HCEC 1CT (cell line): Measurements from ENCODE around the gene ENAH.

Source experiments
- DNase-seq: peaks from one replicate; pipeline ENCODE4 v3.0.0-alpha.2; 2017

The ENAH gene

DNA sequence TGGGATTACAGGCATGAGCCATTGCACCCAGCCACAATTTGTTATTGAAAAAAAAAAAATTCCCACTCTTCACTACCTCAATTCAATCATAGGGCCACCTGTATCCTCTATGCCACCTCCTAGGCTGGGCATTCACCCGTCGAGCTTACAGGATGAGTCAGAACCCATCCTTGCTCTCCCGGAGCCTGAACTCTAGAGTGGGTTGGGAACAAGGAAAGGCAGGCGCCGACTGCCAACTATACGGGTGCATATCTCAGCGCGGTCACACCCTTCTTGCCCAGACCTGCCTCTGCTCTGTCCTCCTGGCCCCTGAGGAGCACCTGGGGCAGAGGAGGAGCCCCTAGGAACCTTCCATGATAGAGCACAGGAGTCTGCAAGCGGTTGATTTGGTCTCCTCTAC, 203.7 kb downstream of the ENAH start:
- no peak for DNase-seq

DNA sequence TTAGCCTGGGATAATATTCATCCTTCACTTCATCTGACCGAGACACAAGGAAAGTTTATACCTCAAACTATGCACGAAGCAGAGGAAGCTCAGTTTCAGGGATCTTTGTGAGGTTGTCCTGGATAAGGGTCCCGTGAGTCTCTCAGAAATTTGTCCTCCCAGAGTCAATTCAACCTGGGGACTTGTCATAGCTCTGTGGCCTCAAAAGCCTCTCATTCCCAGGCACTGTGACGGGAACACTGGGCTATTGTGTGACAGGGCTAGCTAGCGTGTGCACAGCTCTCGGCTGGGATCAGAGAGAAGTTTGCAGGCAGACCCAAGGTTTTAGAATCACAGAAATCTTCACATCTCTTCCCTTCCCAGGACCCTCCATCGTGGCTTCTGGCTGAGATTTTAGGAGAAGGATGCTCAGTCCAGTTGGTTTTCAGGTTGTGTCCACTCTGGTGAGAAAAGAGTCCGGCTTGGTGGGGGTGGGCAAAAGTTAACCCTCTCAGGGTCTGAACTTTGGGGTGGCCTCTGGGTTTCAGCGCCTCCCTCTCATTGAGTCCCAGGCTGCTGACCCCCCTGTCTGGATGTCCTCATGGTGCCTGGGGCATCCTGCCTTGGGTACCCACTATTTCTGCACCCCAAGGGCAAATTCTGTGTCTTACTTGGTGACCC, 204.6 kb downstream of the ENAH start:
- no peak for DNase-seq

DNA sequence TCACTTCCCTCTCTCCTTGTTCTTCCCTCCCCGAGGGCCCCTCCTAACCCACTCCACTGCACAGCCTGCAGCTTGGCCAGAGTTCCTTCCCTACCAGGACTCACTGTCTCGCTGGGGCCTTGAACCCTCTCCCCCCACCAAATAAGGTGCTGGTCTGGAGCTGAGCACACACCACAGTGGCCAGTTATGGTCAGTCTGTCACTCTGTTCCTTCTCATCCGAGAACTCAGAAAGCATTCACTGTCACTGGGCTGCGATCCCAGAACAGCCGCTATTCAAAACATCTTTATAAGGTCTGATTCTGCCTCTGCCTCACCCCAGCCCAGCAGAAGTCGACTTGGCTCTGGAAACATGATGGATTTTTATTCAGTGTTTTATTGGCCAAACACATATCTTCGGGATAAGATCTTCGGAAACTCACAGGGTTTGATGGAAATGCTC, 205.3 kb downstream of the ENAH start:
- no peak for DNase-seq

- no peak for DNase-seq
These were observed 205.8 kb downstream of the ENAH start for GRCh38 chr1:225446981-225447615.

GRCh38 chr1:225446595-225446960, 206.3 kb downstream of the ENAH start:
- DNase-seq, result no peak

GRCh38 chr1:225445639-225446594, 207.0 kb downstream of the ENAH start:
- DNase-seq, result no peak

DNA sequence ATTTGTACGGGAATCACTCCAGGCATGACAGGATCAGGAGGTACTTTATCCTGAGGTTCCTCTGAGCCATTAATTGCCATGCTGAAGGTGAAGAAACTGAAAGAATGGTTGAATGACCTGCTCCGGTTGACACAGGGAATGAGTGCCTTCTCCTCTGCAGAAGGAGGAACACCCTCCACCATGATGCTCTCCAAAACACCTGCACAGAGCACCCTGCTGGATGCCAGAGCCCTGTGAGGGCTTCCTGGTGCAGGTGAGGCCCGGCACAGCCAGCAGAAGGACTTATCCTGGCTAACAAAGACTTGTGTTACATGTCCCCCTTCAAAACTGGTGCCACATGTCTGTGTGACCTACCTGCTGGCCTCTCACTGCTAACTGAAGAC, 210.8 kb downstream of the ENAH start:
- no peak for DNase-seq

- DNase-seq, result no peak
These were observed 211.4 kb downstream of the ENAH start for GRCh38 chr1:225441314-225442122.

DNA sequence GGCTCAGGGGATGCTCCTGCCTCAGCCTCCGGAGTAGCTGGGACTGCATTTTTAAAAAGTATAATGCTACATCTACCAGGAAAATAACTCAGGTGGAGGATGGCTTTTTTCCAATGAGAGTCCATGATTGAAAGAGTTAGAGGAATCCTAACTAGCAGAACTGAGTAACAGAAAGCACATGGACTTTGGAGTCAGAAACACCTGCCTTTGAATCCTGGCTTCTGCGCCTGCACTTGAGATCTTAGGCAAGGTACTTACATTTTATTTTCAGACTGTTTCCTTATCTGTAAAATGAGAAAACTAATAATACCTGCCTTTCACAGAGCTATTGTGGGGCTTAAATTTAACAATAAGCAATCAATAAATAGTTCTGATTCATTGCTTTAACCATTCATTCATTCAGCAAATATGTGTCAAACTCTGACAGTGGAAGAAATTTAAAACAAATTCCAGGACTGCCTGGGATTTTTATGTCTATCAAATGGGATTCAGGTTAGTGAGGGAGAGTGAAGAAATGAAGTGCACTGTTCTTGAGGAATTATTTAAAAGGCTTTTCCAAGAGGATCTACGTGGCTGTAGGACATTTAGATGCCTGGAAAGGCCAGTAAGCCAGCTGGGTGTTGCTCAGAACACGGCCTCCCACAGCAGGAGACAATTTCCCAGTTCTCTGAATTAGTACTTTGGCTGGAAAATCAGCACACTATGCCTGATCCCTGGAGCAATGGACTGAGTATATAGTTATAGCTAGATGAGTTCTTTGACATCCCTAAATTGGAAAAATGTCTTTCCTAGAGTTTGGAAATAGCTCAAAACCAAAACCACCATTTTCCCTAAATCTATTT, 212.3 kb downstream of the ENAH start:
- no peak for DNase-seq

- peak; percentile 50 for DNase-seq
These were observed 215.0 kb downstream of the ENAH start for GRCh38 chr1:225437710-225438437.
